Skeletal muscle tissue (tissue), 4 donors: ENCODE measurements around the gene MEP1A. TPM values are rescaled to one million over a fixed set of nuclear protein-coding genes. Genes with fewer than 3 reads are reported as not detected.
"Not testable (repeated sequence)": the region's sequence is repeated elsewhere in the genome, so short reads cannot be mapped to it uniquely, and the experiment has no call there.

Experiments
- H3K27ac ChIP-seq: one replicate; pipeline ENCODE4 v1.7.0; 2013; ENCODE audit warnings: mild to moderate bottlenecking, low read depth, low read length, inconsistent platforms
- H3K27me3 ChIP-seq, 3 donors: one replicate each; pipeline ENCODE4 v1.7.0; 2013; ENCODE audit warnings: low read length in 3 of 3; ENCODE audit not compliant: control insufficient read depth in 3 of 3, insufficient read depth in 3 of 3
- H3K36me3 ChIP-seq, 3 donors: one replicate each; pipeline ENCODE4 v1.7.0; 2013; ENCODE audit warnings: low read length in 3 of 3; ENCODE audit not compliant: control insufficient read depth in 3 of 3, insufficient read depth in 3 of 3
- H3K4me1 ChIP-seq, 3 donors: one replicate each; pipeline ENCODE4 v1.7.0; 2013; ENCODE audit warnings: low read length in 3 of 3, mild to moderate bottlenecking in 3 of 3; ENCODE audit not compliant: control insufficient read depth in 3 of 3, insufficient read depth in 3 of 3
- H3K4me3 ChIP-seq, 3 donors: one replicate each; pipeline ENCODE4 v1.7.0; 2013; ENCODE audit warnings: low read length in 3 of 3
- H3K9ac ChIP-seq, 3 donors: one replicate each; pipeline ENCODE4 v1.7.0; 2013; ENCODE audit warnings: low read length in 3 of 3, mild to moderate bottlenecking in 3 of 3, moderate library complexity in 2 of 3, low read depth in 1 of 3
- H3K9me3 ChIP-seq, 3 donors: one replicate each; pipeline ENCODE4 v1.7.0; 2013; ENCODE audit warnings: low read length in 3 of 3; ENCODE audit not compliant: control insufficient read depth in 3 of 3
- total RNA-seq: library from RNA; depleted of rRNA; stranded (reverse); fragments of >200 nt; gene quantifications from one replicate; pipeline ENCODE4 v1.2.3, GENCODE V29; 2014
- donor health status: Osteomylitis.

Gene MEP1A
- total RNA-seq, 1 donor from 2014 or later: not detected

DNA sequence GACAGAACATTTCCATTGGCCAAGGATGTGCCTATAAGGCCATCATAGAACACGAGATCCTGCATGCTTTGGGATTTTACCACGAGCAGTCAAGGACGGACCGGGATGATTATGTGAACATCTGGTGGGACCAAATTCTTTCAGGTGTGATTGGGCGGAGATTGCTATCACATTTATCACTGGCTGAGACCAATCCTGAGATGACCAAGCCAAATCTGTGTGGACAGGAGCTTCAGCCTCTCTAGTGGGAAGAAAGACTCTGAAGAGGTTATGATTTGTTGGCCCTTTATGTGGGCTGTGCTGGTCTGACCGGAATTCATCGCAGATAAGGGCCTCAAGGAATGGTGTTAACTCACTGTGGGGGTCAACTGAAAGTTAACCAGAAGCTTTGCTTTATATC lies 26.4 kb downstream of the MEP1A start:
- Histone ChIP-seq H3K27ac (no peak overlapping the region), H3K4me3 (no peak overlapping the region), H3K4me1 (no peaks in the 10 kb centered on the region), H3K27me3 (peaks cover 0 to 2% (median 0%) of the 10 kb centered on the region in 3 donors), H3K9ac (no peak overlapping the region), H3K9me3 (no peaks in the 10 kb centered on the region), H3K36me3 (no peaks in the 10 kb centered on the region)

DNA sequence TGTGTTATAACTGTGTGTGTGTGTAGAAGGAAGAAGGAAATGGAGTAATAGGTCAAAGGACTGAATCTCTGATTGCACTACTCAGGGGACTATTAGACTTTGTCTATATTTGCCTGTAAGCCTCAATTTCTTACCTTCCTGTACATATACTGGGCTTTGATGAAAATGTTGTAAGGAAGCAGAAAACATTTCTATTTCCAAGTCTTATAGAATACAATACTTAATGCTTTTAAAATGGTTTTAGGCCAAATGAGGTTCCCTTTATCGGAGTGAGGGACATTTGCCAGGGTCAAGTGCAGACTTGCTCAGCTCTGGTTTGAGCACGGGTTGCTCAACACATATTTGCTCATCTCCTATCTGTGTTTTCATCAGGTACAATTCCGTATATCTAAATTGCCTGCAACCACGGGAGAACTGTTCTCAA lies 28.3 kb downstream of the MEP1A start:
- Histone ChIP-seq H3K4me1 (no peaks in the 10 kb centered on the region), H3K9me3 (no peaks in the 10 kb centered on the region), H3K4me3 (no peak overlapping the region), H3K36me3 (no peaks in the 10 kb centered on the region), H3K27ac (no peak overlapping the region), H3K27me3 (peaks cover 0 to 2% (median 0%) of the 10 kb centered on the region in 3 donors), H3K9ac (no peak overlapping the region)

DNA sequence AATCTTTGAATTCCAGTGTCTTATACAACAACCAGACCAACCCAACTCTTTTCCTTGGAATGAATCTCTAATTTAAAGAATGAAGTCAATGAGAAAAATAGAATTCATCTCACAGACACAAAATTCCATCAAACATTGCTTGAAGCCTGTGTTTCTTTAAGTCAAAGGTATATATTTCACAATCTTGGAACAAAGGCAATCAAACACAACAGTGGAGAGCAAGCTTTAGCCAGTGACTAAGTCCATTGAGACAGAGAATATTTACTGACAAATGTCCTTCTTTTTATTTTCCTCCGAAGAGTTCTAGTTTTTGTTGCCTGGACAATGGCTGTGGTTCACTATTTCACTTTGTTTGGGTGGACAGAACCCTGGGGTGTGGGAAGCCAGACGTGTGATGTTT lies 35.8 kb downstream of the MEP1A start:
- Histone ChIP-seq H3K27ac (no peak overlapping the region), H3K9me3 (no peaks in the 10 kb centered on the region), H3K36me3 (no peaks in the 10 kb centered on the region), H3K27me3 (no peaks in the 10 kb centered on the region), H3K4me1 (no peaks in the 10 kb centered on the region), H3K9ac (no peak overlapping the region), H3K4me3 (no peak overlapping the region)

DNA sequence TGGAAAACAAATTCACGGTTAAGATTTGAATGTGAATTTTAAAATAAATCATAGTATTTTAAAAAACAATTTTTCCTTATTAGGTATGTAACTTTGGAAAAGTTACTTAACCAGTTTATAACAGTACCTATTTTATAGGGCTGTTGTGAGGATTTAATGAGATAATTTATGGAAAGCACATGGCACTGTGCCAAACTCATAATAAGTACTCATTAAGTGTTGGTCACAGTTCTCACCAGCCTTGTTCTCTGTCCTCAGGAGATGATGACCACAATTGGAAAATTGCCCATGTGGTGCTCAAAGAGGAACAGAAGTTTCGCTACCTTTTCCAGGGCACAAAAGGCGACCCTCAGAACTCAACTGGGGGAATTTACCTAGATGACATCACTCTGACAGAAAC lies 39.6 kb downstream of the MEP1A start:
- no peaks in the 10 kb centered on the region for H3K4me1 ChIP-seq
- H3K4me3 ChIP-seq: no peak overlapping the region
- H3K9ac ChIP-seq: no peak overlapping the region
- no peaks in the 10 kb centered on the region for H3K36me3 ChIP-seq
- no peaks in the 10 kb centered on the region for H3K9me3 ChIP-seq
- H3K27me3 ChIP-seq: no peaks in the 10 kb centered on the region
- no peak overlapping the region for H3K27ac ChIP-seq

DNA sequence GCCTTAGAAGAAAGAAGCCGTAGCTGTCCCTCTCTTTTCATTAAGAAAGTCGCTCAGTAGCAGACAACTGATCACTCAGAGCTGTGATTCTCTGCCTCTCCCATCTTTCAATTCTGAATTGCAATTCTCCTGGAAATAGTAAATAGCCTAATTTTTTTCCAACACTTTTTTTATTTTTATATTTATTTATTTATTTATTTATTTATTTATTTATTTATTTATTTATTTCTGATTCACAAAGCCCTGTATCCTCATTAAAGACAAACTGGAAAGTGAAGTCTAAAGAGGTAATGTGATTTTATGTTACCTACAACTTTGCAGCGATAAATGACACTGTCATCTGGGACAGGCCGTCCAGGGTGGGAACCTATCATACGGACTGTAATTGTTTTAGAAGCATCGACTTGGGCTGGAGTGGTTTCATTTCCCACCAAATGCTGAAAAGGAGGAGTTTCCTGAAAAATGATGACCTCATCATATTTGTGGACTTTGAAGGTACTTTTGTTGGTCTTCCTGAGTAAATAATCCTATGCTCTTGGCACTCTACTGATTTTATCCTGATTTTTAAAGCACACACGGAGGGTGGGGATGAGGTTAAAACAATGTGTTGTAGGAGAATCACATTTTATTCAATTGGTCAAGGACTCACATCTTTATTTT lies 41.2 kb downstream of the MEP1A start:
- H3K9me3 ChIP-seq, H3K9ac ChIP-seq, H3K27ac ChIP-seq, H3K36me3 ChIP-seq, H3K4me3 ChIP-seq, H3K27me3 ChIP-seq, H3K4me1 ChIP-seq: not testable (repeated sequence)

DNA sequence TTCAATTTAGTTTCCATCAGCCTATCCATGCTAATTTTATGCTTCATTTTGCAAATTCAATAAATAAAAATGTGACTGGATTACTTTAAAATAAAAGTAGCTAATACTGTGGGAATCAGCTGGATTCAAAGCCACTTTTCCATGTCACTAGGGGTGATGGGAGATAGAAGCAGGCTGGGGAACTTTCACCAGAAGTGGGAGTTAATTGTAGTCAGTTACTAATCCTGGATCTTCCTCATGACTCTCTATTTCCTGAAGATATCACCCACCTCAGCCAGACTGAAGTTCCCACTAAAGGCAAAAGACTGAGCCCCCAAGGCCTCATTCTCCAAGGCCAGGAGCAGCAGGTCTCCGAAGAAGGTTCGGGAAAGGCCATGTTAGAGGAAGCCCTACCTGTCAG lies 41.8 kb downstream of the MEP1A start:
- not testable (repeated sequence) for H3K9me3 ChIP-seq, H3K9ac ChIP-seq, H3K27ac ChIP-seq, H3K36me3 ChIP-seq, H3K4me1 ChIP-seq, H3K27me3 ChIP-seq, H3K4me3 ChIP-seq

DNA sequence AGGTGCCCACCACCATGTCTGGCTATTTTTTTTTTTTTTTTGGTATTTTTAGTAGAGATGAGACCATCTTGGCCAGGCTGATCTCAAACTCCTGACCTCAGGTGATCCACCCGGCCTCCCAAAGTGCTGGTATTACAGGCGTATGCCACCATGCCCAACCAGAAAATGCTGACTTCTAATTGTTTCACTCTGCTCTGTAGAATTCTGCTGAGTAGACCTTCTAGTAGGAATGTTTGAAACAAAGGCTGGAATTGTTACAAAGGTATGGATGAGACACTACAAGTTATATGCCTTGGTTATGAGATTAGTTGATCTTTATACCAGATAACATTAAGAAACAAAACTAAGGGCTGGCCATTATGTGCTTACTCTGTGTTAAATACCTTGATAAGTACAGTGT lies 44.8 kb downstream of the MEP1A start:
- no peaks in the 10 kb centered on the region for H3K36me3 ChIP-seq
- no peaks in the 10 kb centered on the region for H3K27me3 ChIP-seq

DNA sequence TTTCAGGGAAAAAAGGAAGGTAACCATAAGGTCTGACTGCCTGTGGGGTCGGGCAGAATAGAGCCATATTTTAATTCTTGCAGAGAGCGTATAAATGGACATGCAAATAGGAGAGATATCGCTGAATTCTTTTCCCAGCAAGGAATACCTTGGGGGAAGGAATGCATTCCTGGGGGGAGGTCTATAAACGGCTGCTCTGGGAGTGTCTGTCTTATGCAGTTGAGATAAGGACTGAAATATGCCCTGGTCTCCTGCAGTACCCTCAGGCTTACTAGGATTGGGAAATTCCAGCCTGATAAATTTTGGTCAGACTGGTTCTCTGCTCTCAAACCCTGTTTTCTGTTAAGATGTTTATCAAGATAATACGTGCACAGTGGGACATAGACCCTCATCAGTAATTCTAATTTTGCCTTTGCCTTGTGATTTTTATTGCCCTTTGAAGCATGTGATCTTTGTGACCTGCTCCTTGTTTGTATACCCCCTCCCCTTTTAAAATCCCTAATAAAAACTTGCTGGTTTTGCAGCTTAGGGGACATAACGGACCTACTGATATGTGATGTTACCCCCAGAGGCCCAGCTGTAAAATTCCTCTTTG lies 49.2 kb downstream of the MEP1A start:
- not testable (repeated sequence) for H3K27ac ChIP-seq, H3K9me3 ChIP-seq, H3K4me3 ChIP-seq, H3K36me3 ChIP-seq, H3K9ac ChIP-seq, H3K27me3 ChIP-seq, H3K4me1 ChIP-seq

More for the DNA sequence above, 44.8 kb downstream of the MEP1A start:
- H3K9me3 ChIP-seq: peaks cover 0 to 4% (median 2%) of the 10 kb centered on the region in 3 donors
- H3K4me3 ChIP-seq: no peak overlapping the region
- H3K4me1 ChIP-seq: no peaks in the 10 kb centered on the region
- H3K9ac ChIP-seq: no peak overlapping the region
- H3K27ac ChIP-seq: no peak overlapping the region

DNA sequence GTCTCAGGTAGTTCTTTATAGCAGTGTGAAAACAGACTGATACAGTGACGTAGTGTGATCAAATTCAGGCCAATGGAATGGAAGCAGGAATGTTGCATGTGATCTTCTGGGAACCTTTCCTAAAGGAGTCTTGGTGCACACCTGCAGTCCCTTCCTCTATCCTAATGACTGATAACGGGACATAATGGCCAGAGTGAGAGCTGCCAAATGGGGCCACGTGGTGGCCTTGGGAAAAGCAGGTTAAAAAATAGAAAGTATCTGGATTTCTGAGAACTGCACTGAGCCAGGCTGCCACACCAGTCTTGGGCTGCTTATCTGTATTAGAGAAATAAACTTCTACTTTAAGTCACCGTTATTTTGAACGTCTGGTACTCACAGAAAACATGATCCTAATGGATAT lies 51.9 kb downstream of the MEP1A start:
- Histone ChIP-seq H3K27ac (no peak overlapping the region), H3K4me1 (peaks cover 2 to 4% (median 2%) of the 10 kb centered on the region in 3 donors), H3K4me3 (no peak overlapping the region), H3K9me3 (peaks cover 0 to 4% (median 2%) of the 10 kb centered on the region in 3 donors), H3K36me3 (no peaks in the 10 kb centered on the region), H3K27me3 (peaks cover 0 to 5% (median 0%) of the 10 kb centered on the region in 3 donors), H3K9ac (no peak overlapping the region)

DNA sequence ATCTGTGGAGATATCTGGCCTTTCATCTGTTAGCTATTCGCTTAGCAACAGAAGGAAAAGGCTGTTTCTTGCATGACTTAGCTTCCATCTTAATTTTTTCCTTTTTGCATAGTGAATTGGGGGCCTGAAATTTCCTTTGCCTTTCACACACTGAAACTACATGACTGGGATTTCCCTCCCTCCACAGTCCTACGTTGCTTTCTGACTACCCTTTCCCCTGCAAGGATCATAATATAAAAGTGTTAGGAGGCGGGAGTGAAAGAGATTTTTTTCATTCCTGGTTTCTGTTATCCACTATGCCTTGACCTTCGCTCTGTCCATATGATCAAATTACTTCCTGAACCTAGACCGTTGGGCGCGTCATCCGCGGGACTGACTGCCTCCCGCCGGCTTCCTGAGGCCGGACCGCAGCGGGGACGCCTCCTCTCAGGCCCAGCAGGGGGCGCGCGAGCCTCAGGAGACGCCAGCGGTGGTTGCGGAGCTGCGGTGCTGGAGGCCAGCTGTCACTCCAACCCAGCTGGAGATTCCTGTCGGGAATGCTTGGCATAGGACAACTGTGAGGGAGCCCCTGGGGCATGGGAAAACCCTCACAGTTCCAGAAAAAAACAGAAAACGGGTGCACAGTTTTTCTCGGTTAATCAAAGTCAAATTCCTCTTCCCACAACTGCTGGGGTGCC lies 55.6 kb downstream of the MEP1A start:
- Histone ChIP-seq H3K9me3 (no peaks in the 10 kb centered on the region), H3K4me1 (peaks cover 2 to 5% (median 4%) of the 10 kb centered on the region in 3 donors), H3K27me3 (peaks cover 0 to 5% (median 0%) of the 10 kb centered on the region in 3 donors), H3K36me3 (no peaks in the 10 kb centered on the region), H3K9ac (no peak overlapping the region), H3K27ac (no peak overlapping the region), H3K4me3 (peak overlapping the region in 1 of 3 donors; percentile 24)
